HG03175 (cell line): ENCODE measurements around the gene METTL24.

Experiments used
- ATAC-seq: cut with Tn5 transposase; IDR thresholded peaks from one replicate; pipeline ENCODE4 v1.9.1; 2021; ENCODE audit warnings: mild to moderate bottlenecking, moderate library complexity; ENCODE audit not compliant: unreplicated experiment

The METTL24 gene

DNA sequence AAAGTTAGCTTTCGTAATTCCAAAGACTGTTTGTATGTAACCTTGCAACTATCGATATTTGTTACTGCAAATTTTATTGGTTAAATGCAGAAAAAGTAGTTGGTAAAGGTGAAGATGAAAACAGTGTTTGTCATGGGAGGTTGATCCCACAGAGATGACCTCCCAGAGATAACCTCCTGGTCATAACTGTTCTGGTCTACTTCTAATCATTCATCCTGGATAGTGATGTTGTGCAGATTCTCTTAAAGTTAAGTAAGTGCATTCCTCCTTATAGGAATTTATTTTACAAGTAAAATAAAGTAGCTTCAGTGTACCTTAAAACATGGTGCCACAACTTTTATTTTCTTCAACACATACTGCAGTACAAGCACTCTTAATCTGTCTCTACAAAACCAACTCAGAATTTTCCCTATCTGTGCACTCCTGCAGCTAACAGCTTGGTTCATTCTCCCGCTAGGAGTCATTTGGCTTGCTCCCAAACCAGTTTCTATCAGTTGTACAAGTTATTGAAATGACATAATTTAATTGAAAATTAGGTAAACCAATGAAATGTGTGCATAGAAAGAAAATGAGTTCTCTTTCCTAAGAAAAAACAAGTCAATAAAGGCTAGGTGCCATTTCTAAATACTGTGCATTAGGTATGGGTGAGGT is 19.2 kb downstream of the METTL24 start:
- ATAC-seq = no peak

- ATAC-seq = no peak
These were observed 20.7 kb downstream of the METTL24 start for GRCh38 chr6:110337486-110337885.

DNA sequence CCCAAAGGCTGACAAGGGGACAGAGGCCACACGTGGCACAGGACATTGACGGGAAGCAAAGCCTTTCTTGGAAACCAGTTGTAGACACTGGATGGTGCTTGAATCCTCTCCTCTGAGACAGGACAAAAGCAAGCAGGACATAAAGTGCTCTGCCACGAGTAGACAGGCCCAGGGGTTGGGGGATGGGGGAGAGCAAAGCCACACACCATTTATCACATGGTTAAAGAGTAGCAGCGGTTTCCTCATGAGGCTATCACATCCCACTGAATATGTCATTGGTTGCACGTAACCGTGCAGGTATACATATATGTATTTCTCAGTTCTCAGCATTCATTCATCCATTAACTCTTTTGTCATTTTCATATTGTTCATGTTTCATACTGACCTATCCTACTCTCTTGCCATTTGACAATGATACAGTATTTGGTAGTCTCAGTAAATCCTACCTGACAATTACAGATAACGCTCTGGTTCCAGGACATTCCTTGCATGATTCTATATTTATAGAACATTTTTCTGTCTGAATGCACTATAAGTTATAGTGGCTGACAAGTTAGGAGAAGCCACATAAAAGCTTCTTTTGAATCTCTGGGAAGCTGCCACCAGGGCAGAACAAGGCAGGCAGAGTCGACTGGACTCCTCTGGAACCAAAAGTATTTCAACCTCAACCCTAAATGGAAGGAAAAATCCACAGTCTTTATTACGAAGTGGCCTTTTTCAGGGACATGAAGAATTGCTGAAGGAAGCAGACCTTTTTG is 23.5 kb downstream of the METTL24 start:
- ATAC-seq = no peak

DNA sequence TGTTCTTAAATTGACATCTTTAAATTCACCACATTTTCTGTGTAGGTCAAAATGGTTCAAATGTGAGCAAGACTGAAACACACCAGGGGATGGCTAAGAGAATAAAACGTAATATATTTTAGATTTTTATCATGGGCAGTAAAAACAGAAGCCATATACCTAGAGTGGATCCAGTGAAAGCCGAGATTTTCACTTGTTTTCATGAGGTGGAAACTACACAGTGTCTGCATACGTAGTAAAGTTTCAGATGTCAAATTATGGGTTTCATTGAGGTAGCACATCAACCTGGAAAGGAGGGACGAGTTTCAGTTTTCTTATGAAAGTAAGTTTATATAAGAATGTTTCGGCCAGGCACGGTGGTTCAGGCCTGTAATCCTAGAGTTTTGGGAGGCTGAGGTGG is 25.9 kb downstream of the METTL24 start:
- no peak for ATAC-seq

DNA sequence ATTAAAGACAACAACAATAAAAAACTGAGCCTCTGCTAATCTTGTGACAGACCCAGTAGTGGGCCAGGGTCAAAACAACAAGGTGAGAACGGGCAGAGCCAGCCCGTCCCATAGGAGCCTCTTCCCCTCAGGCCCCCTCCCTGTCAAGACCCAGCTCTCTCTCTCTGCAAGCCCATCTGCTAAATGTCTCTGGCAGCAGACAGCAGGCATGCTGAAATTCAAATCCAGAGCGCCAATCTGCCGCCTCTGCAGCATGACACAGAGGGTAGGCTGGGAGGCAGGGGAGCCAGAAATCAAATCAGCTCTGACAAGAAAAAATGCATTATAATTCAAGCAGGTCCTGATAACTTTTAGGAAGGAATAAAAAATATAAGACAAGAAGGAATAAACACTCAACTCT is 26.3 kb downstream of the METTL24 start:
- no peak for ATAC-seq

- no peak for ATAC-seq
These were observed 26.8 kb downstream of the METTL24 start for GRCh38 chr6:110331390-110331789.

DNA sequence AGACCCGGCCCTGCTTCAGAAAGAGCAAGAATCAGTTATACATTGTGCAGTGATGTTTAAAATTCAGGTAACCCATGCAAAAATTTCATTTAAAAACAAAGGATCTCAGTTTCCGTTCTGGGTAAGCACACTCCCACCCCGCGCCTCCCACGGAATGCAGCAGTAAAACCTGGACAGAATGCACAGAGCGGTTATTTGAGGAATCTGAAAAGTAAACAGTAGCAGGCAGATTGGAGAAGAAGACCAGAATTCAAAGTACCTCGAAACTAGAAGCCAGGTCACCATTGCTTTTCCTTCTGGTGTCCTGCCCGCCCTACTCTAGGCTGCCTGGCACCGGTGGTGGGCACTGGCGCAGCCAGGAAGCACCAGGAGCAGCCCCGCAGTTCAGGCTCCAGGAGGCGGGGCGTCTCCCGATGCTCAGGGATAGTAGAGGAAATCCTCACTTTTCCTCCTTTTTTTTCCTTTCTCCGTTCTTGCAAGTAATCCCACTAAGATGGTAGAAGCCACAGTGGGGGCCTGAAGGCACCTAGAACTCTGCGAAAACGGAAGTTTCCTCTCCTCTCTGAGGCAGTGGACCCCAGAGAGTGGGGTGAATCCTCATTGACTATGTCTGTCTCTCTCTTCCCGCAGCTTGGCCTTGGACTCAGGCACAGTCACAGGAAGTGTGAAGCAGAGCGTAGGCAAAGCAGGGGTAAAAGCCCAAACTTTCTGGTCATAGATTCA is 28.3 kb downstream of the METTL24 start:
- ATAC-seq = no peak

DNA sequence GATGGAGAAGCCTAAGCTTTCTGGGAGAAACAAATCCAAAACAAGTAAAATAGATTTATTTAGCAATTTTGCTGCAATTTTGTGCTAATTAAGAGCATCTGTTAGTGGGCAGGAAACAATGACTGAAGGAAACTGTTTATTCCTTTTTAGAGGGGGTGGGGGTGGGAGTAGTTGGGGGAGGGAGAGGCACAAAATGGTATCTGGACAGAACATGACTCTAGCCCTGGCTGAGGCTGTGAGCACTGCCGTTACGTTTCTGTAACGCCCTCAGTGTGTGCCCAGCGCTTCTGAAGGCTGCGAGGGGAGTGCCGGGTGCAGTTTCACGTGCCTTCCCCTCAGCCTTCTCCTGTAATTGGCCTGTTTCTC is 28.8 kb downstream of the METTL24 start:
- no peak for ATAC-seq

DNA sequence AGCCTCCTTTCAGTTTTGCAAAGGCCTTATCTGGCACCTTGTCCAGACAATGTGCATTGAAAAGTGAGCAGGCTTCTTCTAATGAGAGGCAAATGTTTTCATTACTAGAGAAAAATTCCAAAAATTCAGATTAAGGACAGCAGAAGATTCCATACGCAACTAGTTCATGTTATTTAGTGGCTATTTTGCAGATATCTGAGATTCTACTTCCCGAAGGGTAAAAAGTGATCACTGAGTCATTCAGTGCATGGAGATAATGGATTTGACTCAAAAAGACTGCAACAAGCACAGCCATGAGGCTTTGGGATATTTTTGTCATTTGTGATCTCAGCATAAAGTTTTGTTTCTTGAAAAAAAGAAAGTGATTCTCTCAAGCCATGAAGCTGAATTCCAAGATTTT is 29.9 kb downstream of the METTL24 start:
- no peak for ATAC-seq

GRCh38 chr6:110327391-110327790 is 30.8 kb downstream of the METTL24 start:
- ATAC-seq = no peak

- no peak for ATAC-seq
These were observed 31.5 kb downstream of the METTL24 start for GRCh38 chr6:110326609-110327008.

DNA sequence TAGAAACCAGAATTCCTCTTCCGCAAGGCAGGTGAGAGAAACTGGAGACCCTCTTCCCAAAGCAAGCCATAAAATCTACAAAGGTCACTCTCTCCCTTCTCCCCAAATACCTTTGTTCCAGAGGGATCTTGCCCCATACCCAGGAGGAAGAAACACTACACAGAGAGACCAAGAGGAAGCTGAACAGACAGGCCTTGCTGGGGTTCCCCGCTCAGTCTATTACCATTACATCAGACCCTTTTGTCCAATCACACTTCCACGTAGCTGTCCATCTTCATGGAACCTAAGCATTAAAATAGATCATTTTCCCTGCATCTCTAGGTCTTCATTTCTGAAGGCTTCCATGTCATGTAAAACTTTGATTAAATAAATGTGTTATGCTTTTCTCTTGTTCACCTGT is 32.1 kb downstream of the METTL24 start:
- no peak for ATAC-seq

DNA sequence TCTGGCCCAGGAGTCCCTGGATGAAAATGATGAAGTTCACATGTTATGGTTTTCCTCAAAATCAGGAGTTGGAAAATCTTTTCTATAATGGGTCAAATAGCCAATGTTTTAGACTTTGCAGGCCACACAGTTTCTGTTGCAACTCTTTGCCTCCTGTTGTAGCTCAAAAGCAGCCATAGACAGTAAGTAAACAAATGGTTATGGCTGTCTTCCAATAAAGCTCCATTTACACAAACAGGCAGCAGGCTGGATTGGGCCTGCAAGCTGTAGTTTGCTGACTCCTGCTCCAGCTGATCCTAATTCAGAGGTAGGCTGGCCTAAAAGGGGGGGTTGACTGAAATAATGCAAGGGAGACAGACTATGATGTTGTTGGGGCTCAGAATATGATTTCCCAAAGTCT is 33.0 kb downstream of the METTL24 start:
- ATAC-seq = no peak

GRCh38 chr6:110324548-110324947 is 33.6 kb downstream of the METTL24 start:
- ATAC-seq = no peak

- no peak for ATAC-seq
These were observed 34.9 kb downstream of the METTL24 start for GRCh38 chr6:110323258-110323657.

- ATAC-seq = no peak
These were observed 35.3 kb downstream of the METTL24 start for GRCh38 chr6:110322874-110323242.

GRCh38 chr6:110322151-110322873 is 35.8 kb downstream of the METTL24 start:
- no peak for ATAC-seq

GRCh38 chr6:110320307-110320706 is 37.8 kb downstream of the METTL24 start:
- no peak for ATAC-seq

- no peak for ATAC-seq
These were observed 38.3 kb downstream of the METTL24 start for GRCh38 chr6:110319843-110320242.

GRCh38 chr6:110319381-110319780 is 38.8 kb downstream of the METTL24 start:
- ATAC-seq = no peak

- ATAC-seq = no peak
These were observed 39.2 kb downstream of the METTL24 start for GRCh38 chr6:110318971-110319370.
